Smooth muscle cell (in vitro differentiated cells): ENCODE measurements around the gene FGFR3. TPM values are rescaled to one million over a fixed set of nuclear protein-coding genes. Genes with fewer than 3 reads are reported as not detected.

ENCODE experiments used
- DNase-seq: peaks from one replicate; lab custom pipeline; 2025; ENCODE audit not compliant: unreplicated experiment; lab: John Stamatoyannopoulos, UW
- H2AFZ ChIP-seq: fragments of 200-600 bp; sonication (generic); 2 replicates; pipeline ENCODE4 v1.6.0; 2016; ENCODE audit warnings: antibody characterized with exemption, low read depth, mild to moderate bottlenecking
- H3F3A ChIP-seq: fragments of 200-600 bp; sonication (generic); 2 replicates; pipeline ENCODE4 v1.6.0; 2017; ENCODE audit warnings: antibody characterized with exemption, low read depth
- H3K27ac ChIP-seq: fragments of 200-600 bp; sonication (generic); 2 replicates; pipeline ENCODE4 v1.5.1; 2016; ENCODE audit warnings: low read depth, mild to moderate bottlenecking
- H3K27me3 ChIP-seq: fragments of 200-600 bp; sonication (generic); 2 replicates; pipeline ENCODE4 v1.6.1; 2016; ENCODE audit warnings: low read depth, mild to moderate bottlenecking
- H3K36me3 ChIP-seq: fragments of 200-600 bp; sonication (generic); 2 replicates; pipeline ENCODE4 v1.5.1; 2016; ENCODE audit warnings: low read depth
- H3K4me1 ChIP-seq: fragments of 200-600 bp; sonication (generic); 2 replicates; pipeline ENCODE4 v1.5.1; 2016; ENCODE audit warnings: low read depth
- H3K4me2 ChIP-seq: fragments of 200-600 bp; sonication (generic); 2 replicates; pipeline ENCODE4 v1.6.0; 2016; ENCODE audit warnings: mild to moderate bottlenecking
- H3K4me3 ChIP-seq: fragments of 200-600 bp; sonication (generic); 2 replicates; pipeline ENCODE4 v1.5.1; 2016; ENCODE audit warnings: mild to moderate bottlenecking
- H3K79me2 ChIP-seq: fragments of 200-600 bp; sonication (generic); 2 replicates; pipeline ENCODE4 v1.6.0; 2016; ENCODE audit warnings: low read depth, mild to moderate bottlenecking
- H3K9ac ChIP-seq: fragments of 200-600 bp; sonication (generic); 2 replicates; pipeline ENCODE4 v1.6.0; 2016; ENCODE audit warnings: low read depth
- H3K9me3 ChIP-seq: fragments of 200-600 bp; sonication (generic); replicated peaks from 2 replicates; pipeline ENCODE4 v1.5.1; 2016; ENCODE audit warnings: low read depth
- H4K20me1 ChIP-seq: fragments of 200-600 bp; sonication (generic); 2 replicates; pipeline ENCODE4 v1.6.0; 2016; ENCODE audit warnings: low read depth
- WGBS: methylation state at CpG from one replicate; pipeline ENCODE4 v1.1.7; 2016; ENCODE audit warnings: low lambda C conversion rate; 5-methylcytosine and 5-hydroxymethylcytosine counted together
- polyA plus RNA-seq: library from polyadenylated mRNA; unstranded; fragments of >200 nt; fragmentation: Nextera tagmentation; extraction: Ambion mirVana; gene quantifications from 2 replicates; pipeline ENCODE4 v1.2.1, GENCODE V29; 2016
- total RNA-seq: library from RNA; depleted of rRNA; stranded (reverse); fragments of >200 nt; gene quantifications from 2 replicates; pipeline ENCODE4 v1.2.3, GENCODE V29; 2014
- TF ChIP-seq, protein P1 (sequence below): fragments of 200-600 bp; sonication (generic); IDR thresholded peaks from 2 replicates; pipeline ENCODE4 v1.5.1; 2017; ENCODE audit warnings: borderline replicate concordance, mild to moderate bottlenecking, antibody characterized with exemption; ENCODE audit not compliant: insufficient read depth, poor library complexity, severe bottlenecking

Gene FGFR3
- total and polyA plus RNA-seq, 2 experiments from 2014 or later: 6.6 to 13.6 TPM

- no peaks in the 10 kb centered on the region for H3K9me3 ChIP-seq
- H3K4me1 ChIP-seq: peaks cover 52% of the 10 kb centered on the region
- no peak overlapping the region for H3K9ac ChIP-seq
- TF ChIP-seq, protein P1, sequence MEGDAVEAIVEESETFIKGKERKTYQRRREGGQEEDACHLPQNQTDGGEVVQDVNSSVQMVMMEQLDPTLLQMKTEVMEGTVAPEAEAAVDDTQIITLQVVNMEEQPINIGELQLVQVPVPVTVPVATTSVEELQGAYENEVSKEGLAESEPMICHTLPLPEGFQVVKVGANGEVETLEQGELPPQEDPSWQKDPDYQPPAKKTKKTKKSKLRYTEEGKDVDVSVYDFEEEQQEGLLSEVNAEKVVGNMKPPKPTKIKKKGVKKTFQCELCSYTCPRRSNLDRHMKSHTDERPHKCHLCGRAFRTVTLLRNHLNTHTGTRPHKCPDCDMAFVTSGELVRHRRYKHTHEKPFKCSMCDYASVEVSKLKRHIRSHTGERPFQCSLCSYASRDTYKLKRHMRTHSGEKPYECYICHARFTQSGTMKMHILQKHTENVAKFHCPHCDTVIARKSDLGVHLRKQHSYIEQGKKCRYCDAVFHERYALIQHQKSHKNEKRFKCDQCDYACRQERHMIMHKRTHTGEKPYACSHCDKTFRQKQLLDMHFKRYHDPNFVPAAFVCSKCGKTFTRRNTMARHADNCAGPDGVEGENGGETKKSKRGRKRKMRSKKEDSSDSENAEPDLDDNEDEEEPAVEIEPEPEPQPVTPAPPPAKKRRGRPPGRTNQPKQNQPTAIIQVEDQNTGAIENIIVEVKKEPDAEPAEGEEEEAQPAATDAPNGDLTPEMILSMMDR: no peak
- H3K4me3 ChIP-seq: no peak overlapping the region
- no peak overlapping the region for H3K4me2 ChIP-seq
- H3K79me2 ChIP-seq: no peaks in the 10 kb centered on the region
- no peak overlapping the region for H3K27ac ChIP-seq
- no peaks in the 10 kb centered on the region for H3F3A ChIP-seq
- no peaks in the 10 kb centered on the region for H3K36me3 ChIP-seq
- no peaks in the 10 kb centered on the region for H3K27me3 ChIP-seq
- H4K20me1 ChIP-seq: no peaks in the 10 kb centered on the region
- no peak for DNase-seq
- no peak overlapping the region for H2AFZ ChIP-seq
- WGBS: 87% methylated on average over 6 of the region's 6 CpGs
Measured at GRCh38 chr4:1769692-1770091, 23.4 kb upstream of the FGFR3 start.

DNA sequence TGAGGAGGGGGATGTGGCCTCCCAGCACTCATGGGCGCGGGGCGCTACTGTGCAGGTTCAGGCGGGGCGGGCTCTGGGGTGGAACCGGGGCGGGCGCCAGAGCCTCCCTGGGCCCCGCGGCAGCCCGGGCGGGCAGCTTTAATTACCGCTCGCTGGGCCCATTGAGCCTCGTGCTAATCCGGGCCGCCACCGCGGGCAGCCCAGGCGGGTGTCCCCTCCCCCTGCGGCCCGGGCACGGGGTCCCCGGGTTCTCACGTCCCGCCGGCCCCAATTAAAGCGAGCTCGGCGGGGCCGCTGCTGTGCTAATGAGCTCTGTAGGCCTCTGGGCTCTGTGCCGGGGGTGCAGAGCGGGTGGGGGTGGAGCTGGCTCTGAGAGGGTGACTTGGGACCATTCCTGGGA is 22.8 kb upstream of the FGFR3 start:
- 74% methylated on average over 20 of the region's 33 CpGs for WGBS
- Histone ChIP-seq H3K4me1 (peaks cover 52% of the 10 kb centered on the region), H3K9me3 (no peaks in the 10 kb centered on the region)

GRCh38 chr4:1770791-1771231 is 22.3 kb upstream of the FGFR3 start:
- Histone ChIP-seq H4K20me1 (no peaks in the 10 kb centered on the region), H3K27ac (no peak overlapping the region), H3K36me3 (no peaks in the 10 kb centered on the region), H2AFZ (no peak overlapping the region), H3K4me1 (peaks cover 52% of the 10 kb centered on the region), H3F3A (no peaks in the 10 kb centered on the region), H3K27me3 (no peaks in the 10 kb centered on the region), H3K4me3 (no peak overlapping the region), H3K4me2 (no peak overlapping the region), H3K9me3 (no peaks in the 10 kb centered on the region), H3K79me2 (no peaks in the 10 kb centered on the region), H3K9ac (no peak overlapping the region)
- 91% methylated on average over 11 of the region's 11 CpGs for WGBS
- TF ChIP-seq, protein P1: no peak
- DNase-seq: no peak

More for the DNA sequence above, 22.8 kb upstream of the FGFR3 start:
- H3F3A ChIP-seq: no peaks in the 10 kb centered on the region
- DNase-seq: no peak
- no peaks in the 10 kb centered on the region for H3K27me3 ChIP-seq
- H3K79me2 ChIP-seq: no peaks in the 10 kb centered on the region
- H4K20me1 ChIP-seq: no peaks in the 10 kb centered on the region
- no peak overlapping the region for H3K4me2 ChIP-seq
- no peak overlapping the region for H3K4me3 ChIP-seq
- no peak overlapping the region for H3K9ac ChIP-seq
- no peak overlapping the region for H2AFZ ChIP-seq
- H3K27ac ChIP-seq: no peak overlapping the region
- TF ChIP-seq, protein P1: no peak
- H3K36me3 ChIP-seq: no peaks in the 10 kb centered on the region

DNA sequence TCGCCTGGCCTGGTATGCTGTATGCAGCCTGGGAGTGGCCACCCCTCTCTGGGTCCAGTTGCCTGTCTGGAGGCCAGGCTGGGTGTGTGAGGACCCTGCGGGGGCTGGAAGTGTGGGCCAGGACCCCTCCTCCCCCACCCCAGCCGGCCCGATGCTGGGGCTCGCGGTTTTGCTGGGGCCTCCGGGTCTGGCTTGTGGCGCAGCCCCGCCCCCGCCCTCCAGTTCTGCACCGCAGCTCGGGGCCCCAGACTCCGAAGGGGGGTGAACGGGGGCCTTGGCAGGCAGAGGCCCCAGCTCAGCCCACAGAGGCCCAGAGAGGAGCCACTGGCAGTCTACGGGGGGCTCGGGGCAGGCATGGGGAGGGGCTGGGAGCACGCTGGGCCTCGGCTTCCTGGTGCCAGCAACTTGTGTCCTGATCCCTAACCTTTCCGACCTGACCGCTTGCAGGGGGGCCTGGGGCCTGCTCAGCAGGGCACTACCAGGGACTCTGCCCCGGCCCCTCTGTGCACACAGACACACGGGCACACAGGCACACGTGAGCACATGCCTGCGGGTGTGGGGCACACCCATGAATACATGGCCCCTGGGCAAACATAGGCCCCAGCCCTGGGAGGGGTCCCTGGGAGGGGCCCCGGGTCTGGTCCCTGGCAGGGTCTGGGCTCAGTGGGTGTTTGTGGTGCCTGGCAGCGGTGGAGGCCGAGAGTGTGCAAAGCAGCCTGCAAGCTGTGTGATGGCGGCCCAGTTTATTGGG is 21.4 kb upstream of the FGFR3 start:
- no peaks in the 10 kb centered on the region for H3K36me3 ChIP-seq
- H3K79me2 ChIP-seq: no peaks in the 10 kb centered on the region
- no peaks in the 10 kb centered on the region for H3K9me3 ChIP-seq
- H3K4me3 ChIP-seq: no peak overlapping the region
- H3K27ac ChIP-seq: no peak overlapping the region
- peaks cover 50% of the 10 kb centered on the region for H3K4me1 ChIP-seq
- H3K4me2 ChIP-seq: no peak overlapping the region
- WGBS: 78% methylated on average over 27 of the region's 28 CpGs
- H3K27me3 ChIP-seq: no peaks in the 10 kb centered on the region
- TF ChIP-seq, protein P1: no peak
- DNase-seq: no peak
- no peaks in the 10 kb centered on the region for H4K20me1 ChIP-seq
- H3F3A ChIP-seq: no peaks in the 10 kb centered on the region
- no peak overlapping the region for H2AFZ ChIP-seq
- no peak overlapping the region for H3K9ac ChIP-seq
